GM12873 (cell line): Measurements from ENCODE around the gene TTL.

Experiments
- TF ChIP-seq, protein P1 (sequence below): IDR thresholded peaks from 2 replicates; pipeline ENCODE4 v1.5.1; 2012; ENCODE audit warnings: low read depth, mild to moderate bottlenecking, moderate library complexity, low read length, control low read depth; ENCODE audit not compliant: insufficient read depth; ENCODE audit errors: missing control alignments

TTL gene

GRCh38 chr2:112462178-112462577 is 19.8 kb upstream of the TTL start:
- TF ChIP-seq, protein P1, sequence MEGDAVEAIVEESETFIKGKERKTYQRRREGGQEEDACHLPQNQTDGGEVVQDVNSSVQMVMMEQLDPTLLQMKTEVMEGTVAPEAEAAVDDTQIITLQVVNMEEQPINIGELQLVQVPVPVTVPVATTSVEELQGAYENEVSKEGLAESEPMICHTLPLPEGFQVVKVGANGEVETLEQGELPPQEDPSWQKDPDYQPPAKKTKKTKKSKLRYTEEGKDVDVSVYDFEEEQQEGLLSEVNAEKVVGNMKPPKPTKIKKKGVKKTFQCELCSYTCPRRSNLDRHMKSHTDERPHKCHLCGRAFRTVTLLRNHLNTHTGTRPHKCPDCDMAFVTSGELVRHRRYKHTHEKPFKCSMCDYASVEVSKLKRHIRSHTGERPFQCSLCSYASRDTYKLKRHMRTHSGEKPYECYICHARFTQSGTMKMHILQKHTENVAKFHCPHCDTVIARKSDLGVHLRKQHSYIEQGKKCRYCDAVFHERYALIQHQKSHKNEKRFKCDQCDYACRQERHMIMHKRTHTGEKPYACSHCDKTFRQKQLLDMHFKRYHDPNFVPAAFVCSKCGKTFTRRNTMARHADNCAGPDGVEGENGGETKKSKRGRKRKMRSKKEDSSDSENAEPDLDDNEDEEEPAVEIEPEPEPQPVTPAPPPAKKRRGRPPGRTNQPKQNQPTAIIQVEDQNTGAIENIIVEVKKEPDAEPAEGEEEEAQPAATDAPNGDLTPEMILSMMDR: no peak

GRCh38 chr2:112463256-112463655 is 18.7 kb upstream of the TTL start:
- TF ChIP-seq, protein P1: no peak

DNA sequence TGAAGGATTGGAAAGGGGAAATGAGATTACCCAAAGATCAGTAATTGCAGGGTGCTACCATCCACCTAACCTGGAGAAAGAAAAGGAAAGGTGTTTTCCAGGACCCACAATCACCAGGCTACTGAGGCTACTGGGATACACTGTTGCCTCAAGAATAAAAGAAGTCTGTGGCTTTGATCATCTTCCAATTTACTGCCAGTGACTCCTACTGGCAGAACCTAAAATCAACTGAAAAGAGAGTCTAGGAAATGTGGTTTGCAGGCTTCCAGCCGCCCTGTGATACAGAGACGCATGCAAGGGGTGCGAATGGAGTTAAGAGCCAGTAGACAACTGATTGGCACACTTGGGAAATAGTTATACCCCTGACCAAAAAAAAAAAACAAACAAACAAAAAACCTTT is 16.6 kb upstream of the TTL start:
- TF ChIP-seq, protein P1: no peak

GRCh38 chr2:112472547-112473263 is 9.3 kb upstream of the TTL start:
- TF ChIP-seq, protein P1: no peak

GRCh38 chr2:112474844-112475486 is 7.0 kb upstream of the TTL start:
- TF ChIP-seq, protein P1: no peak

- TF ChIP-seq, protein P1: no peak
Observed at GRCh38 chr2:112476434-112476833, 5.5 kb upstream of the TTL start.

DNA sequence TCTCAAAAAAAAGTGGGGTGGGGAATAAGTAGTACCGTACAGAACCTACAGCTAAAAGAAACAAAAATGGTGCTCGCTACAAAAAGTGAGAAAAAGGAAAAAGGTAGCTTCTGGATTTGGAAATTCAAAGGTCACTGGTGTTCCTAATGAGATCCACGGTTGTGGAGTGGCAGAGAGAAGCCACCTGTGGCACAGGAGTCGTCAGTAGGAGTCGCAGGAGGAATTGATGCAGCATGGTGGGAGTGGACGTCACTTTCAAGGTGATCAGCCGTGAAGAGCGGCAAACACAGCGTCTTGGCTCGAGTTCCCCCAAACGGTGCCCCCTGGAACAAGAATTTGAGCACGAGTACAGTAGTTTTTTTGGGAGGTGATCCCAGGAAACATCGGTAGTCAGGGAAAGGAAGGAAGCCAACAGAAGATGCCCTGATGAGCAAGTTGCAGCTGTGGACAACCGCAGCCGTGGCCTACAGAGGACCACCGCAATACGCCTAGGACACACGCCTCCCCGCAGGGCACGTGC is 1.4 kb upstream of the TTL start:
- TF ChIP-seq, protein P1: peak; percentile 31
